Activated CD4-positive, alpha-beta T cell treated with anti-CD3 and anti-CD28 coated beads, Interleukin-2, amount 10 ng/mL, durations not matched to agents 24 days and 14 days (primary cell): ENCODE results near the gene NCAPD3. TPM values are rescaled to one million over a fixed set of nuclear protein-coding genes. Genes with fewer than 3 reads are reported as not detected.

Source experiments
- DNase-seq: peaks from one replicate; pipeline ENCODE4 v3.0.0; 2022
- H3K27ac Mint-ChIP-seq: one replicate; pipeline ENCODE4 v1.8.0; 2022; ENCODE audit warnings: mild to moderate bottlenecking, mixed read lengths
- H3K27me3 Mint-ChIP-seq: one replicate; pipeline ENCODE4 v1.8.0; 2022; ENCODE audit warnings: mixed read lengths
- H3K36me3 Mint-ChIP-seq: one replicate; pipeline ENCODE4 v1.8.0; 2022; ENCODE audit warnings: low read depth, mild to moderate bottlenecking, mixed read lengths
- H3K4me1 Mint-ChIP-seq: one replicate; pipeline ENCODE4 v1.8.0; 2021; ENCODE audit warnings: mixed read lengths
- H3K4me3 Mint-ChIP-seq: one replicate; pipeline ENCODE4 v1.8.0; 2022; ENCODE audit warnings: mild to moderate bottlenecking, moderate library complexity, mixed read lengths
- H3K9me3 Mint-ChIP-seq: one replicate; pipeline ENCODE4 v1.8.0; 2021; ENCODE audit warnings: mixed read lengths
- intact Hi-C: fragments of 100-400 bp; cut with micrococcal nuclease; formaldehyde crosslinking; loops from one replicate; pipeline ENCODE4 v1.15.1; 2023
- total RNA-seq: library from RNA; stranded (reverse); gene quantifications from 2 replicates; pipeline ENCODE4 v1.2.3, GENCODE V29; 2022

The NCAPD3 gene
- total RNA-seq, 1 donor from 2014 or later = 111 TPM

DNA sequence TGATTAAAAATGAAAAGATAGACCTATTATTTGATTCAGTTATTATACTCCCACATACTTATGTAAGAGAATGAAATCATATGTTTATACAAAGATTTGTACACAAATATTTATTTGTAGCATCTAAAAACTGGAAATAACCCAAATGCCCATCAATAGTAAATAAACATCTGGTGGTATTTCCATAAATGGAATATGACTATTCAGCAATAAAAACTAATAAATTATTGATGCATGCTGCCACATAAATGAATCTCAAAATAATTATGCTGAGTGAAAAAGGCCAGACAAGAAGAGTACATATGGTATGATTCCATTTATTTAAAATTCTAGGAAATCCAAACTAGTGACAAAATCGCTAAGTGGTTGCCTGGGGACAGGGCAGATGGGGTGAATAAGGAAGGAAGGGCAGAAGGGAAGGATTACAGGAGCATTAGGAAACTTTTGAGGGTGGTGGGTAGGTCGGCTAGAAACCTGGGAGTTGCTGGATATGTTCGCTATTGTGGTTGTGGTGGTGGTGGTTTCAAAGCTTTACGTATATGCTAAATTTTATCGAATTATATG is 113.4 kb downstream of the NCAPD3 start:
- Mint-ChIP-seq H3K4me1 (no peaks in the 10 kb centered on the region), H3K9me3 (peaks cover 4% of the 10 kb centered on the region), H3K36me3 (no peaks in the 10 kb centered on the region), H3K27ac (no peak overlapping the region), H3K4me3 (no peak overlapping the region), H3K27me3 (peaks cover 11% of the 10 kb centered on the region)
- no peak for DNase-seq
- intact Hi-C loops = no loop called here

Other genes with a start within 250 kb of the NCAPD3 start
- gene JAM3, start 154.9 kb downstream of the NCAPD3 start, total RNA-seq = 4.7 and 5.0 TPM in 2 replicates
- gene VPS26B, start 704 bp upstream of the NCAPD3 start, total RNA-seq = 41.6 and 42.6 TPM in 2 replicates
- gene THYN1, start 29.4 kb upstream of the NCAPD3 start, total RNA-seq = 61.6 and 69.1 TPM in 2 replicates
- 26.0 and 26.7 TPM in 2 replicates for gene ACAD8, start 29.6 kb upstream of the NCAPD3 start, total RNA-seq
- gene GLB1L3, start 52.4 kb upstream of the NCAPD3 start, total RNA-seq = 16.5 and 17.0 TPM in 2 replicates
- 10.2 and 11.2 TPM in 2 replicates for gene GLB1L2, start 108.0 kb upstream of the NCAPD3 start, total RNA-seq
- gene B3GAT1, start 188.3 kb upstream of the NCAPD3 start, total RNA-seq = 0.16 and 0.28 TPM in 2 replicates